Adrenal gland (tissue), 12 donors: ENCODE measurements around the gene NCCRP1. TPM values are rescaled to one million over a fixed set of nuclear protein-coding genes. Genes with fewer than 3 reads are reported as not detected.
"Not testable (repeated sequence)": the region's sequence is repeated elsewhere in the genome, so short reads cannot be mapped to it uniquely, and the experiment has no call there.

Source experiments
- DNase-seq, 7 donors: peaks; one replicate each; pipeline ENCODE4 v3.0.0-alpha.2; 2019 to 2020
- H3K27ac ChIP-seq, 5 donors: fragments of 200-600 bp; sonication (generic) in 4 of 5; 1 replicate in 3 of 5; 2 replicates in 2 of 5; pipeline versions ENCODE4 v1.5.1 to v1.8.0; 2016 to 2020; ENCODE audit warnings: mild to moderate bottlenecking in 1 of 5
- H3K27me3 ChIP-seq: fragments of 200-600 bp; 2 replicates; pipeline ENCODE4 v1.8.0; 2021
- H3K36me3 ChIP-seq, 2 donors: fragments of 200-600 bp; replicated peaks in 1 of 2; 1 replicate in 1 of 2; 2 replicates in 1 of 2; pipeline versions ENCODE4 v1.5.1 to v1.8.0; 2018 to 2022
- H3K4me1 ChIP-seq, 2 donors: fragments of 200-600 bp; replicated peaks in 1 of 2; 1 replicate in 1 of 2; 2 replicates in 1 of 2; pipeline versions ENCODE4 v1.5.1 to v1.8.0; 2018 to 2021
- H3K4me3 ChIP-seq, 4 donors: fragments of 200-600 bp; sonication (generic) in 3 of 4; one replicate each; pipeline ENCODE4 v1.5.1; 2016 to 2018
- H3K9me3 ChIP-seq, 3 donors: fragments of 200-600 bp; sonication (generic) in 1 of 3; replicated peaks in 1 of 3; 1 replicate in 2 of 3; 2 replicates in 1 of 3; pipeline versions ENCODE4 v1.5.1 to v1.8.0; 2016 to 2021
- POLR2A ChIP-seq, 2 donors: fragments of 450-650 bp; IDR thresholded peaks; one replicate each; pipeline ENCODE4 v1.6.1; 2017; ENCODE audit warnings: antibody characterized with exemption in 2 of 2, mild to moderate bottlenecking in 2 of 2, moderate library complexity in 1 of 2
- WGBS, 4 donors: extraction: QIAGEN DNeasy Blood & Tissue Kit in 2 of 4; methylation state at CpG; one replicate each; pipeline versions ENCODE4 v1.1.5 to v1.1.7; 2013 to 2017; 5-methylcytosine and 5-hydroxymethylcytosine counted together
- intact Hi-C, 2 donors: fragments of 100-400 bp; cut with DNase I; formaldehyde crosslinking; loops; one replicate each; pipeline versions ENCODE4 v1.14.1 to v1.15.0; 2022 to 2023
- polyA plus RNA-seq, 3 donors: library from polyadenylated mRNA; stranded (reverse); fragments of 200-250 nt in 2 of 3; fragments of 350-450 nt in 1 of 3; fragmentation: Illumina TruSeq in 1 of 3; extraction: RNeasy Lipid Tissue Mini Kit (QIAGEN cat#74804) in 1 of 3; gene quantifications; one replicate each; pipeline ENCODE4 v1.2.3, GENCODE V29; 2013 to 2014
- total RNA-seq, 9 donors: library from RNA; depleted of rRNA in 4 of 9; stranded (reverse); fragments of >200 nt in 4 of 9; fragments of 120-200 nt in 1 of 9; fragmentation: NEBNext Ultra II Directional in 1 of 9; extraction: Animal tissue kit (Norgen Biotek cat#: 25700) in 1 of 9; gene quantifications; one replicate each; pipeline versions ENCODE4 v1.1.0 to v1.2.4, GENCODE V29; 2013 to 2023
- TF ChIP-seq, protein P1 (sequence below), 6 experiments: fragments of 450-650 bp in 4 of 6; fragments of 200-600 bp in 2 of 6; sonication (generic) in 1 of 6; IDR thresholded peaks; 1 replicate in 5 of 6; 2 replicates in 1 of 6; pipeline versions ENCODE4 v1.5.1 to v1.8.0; 2016 to 2021; ENCODE audit warnings: antibody characterized with exemption in 6 of 6, mild to moderate bottlenecking in 2 of 6, moderate library complexity in 1 of 6
- donor health status: healthy with polysubstance abuse.
- donor health status: Bipolar disorder and iron deficiency.
- donor health status: DM: yes; HTN: yes; CAD: no.
- donor health status: DM: no; HTN: no; CAD: no.
- donor health status: DM: no; HTN: no; CAD: no.
- donor health status: DM: yes; HTN: yes; CAD: no.

The NCCRP1 gene
- total and polyA plus RNA-seq, 12 donors = 0.10 to 0.78 (median 0.11) TPM; not detected in 7

DNA sequence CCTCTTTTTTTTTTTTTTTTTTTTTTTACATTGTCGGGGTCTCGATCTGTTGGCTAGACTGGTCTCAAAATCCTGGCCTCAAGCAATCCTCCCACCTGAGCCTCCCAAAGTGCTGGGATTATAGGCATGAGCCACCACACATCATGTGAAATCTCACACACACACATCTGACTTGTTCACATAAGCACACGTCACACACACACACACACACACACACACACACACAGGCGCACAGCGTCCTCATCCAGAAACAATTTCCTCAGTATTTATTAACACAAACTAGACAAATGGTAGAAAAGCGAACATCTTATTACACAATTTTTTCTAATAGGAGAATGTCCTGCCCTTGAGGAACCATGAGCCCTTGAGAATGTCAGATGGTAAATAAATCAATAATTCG, 12.4 kb downstream of the NCCRP1 start:
- intact Hi-C loops = loop anchor here in 1 of 2 donors (10.0 kb wide), 1 partner anchor 116 kb away; the partner anchor contains the start of gene LRFN1
- WGBS, 4 donors = 37 to 61% (median 56%) methylated on average over 5 to 7 of the region's 7 CpGs
- H3K27ac ChIP-seq = no peak overlapping the region

DNA sequence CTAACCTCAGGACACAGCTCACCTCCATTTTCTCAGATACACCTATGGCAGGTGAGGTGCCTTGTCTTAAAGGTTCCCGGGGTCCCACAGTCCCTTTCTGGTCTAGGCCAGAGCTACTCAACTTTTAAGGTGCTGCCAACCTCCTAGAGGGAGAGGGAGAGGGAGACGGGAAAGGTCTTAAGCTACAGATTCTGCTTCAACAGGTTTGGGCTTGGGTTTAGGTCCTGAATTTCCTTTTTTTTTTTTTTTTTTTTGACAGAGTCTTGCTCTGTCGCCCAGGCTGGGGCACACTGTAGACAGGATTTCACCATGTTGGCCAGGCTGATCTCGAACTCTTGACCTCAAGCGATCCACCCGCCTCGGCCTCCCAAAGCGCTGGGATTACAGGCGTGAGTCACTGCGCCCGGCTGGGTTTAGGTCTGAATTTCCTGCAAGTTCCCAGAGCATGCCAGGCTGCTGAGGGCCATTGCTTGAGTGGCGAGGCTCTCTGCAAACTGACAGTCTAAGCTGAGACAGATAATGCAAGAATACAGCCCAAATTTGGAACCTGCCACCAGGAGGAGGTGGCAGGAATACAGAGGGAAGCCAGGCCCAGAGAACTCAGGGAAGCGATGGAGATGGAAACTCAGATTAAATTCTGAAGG, 15.1 kb downstream of the NCCRP1 start:
- TF ChIP-seq POLR2A (IDR thresholded peaks at IDR 0.05) = no peak
- TF ChIP-seq, protein P1, sequence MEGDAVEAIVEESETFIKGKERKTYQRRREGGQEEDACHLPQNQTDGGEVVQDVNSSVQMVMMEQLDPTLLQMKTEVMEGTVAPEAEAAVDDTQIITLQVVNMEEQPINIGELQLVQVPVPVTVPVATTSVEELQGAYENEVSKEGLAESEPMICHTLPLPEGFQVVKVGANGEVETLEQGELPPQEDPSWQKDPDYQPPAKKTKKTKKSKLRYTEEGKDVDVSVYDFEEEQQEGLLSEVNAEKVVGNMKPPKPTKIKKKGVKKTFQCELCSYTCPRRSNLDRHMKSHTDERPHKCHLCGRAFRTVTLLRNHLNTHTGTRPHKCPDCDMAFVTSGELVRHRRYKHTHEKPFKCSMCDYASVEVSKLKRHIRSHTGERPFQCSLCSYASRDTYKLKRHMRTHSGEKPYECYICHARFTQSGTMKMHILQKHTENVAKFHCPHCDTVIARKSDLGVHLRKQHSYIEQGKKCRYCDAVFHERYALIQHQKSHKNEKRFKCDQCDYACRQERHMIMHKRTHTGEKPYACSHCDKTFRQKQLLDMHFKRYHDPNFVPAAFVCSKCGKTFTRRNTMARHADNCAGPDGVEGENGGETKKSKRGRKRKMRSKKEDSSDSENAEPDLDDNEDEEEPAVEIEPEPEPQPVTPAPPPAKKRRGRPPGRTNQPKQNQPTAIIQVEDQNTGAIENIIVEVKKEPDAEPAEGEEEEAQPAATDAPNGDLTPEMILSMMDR (IDR thresholded peaks at IDR 0.05) = no peak
- H3K9me3 ChIP-seq = no peaks in the 10 kb centered on the region
- H3K4me3 ChIP-seq = no peak overlapping the region
- no peaks in the 10 kb centered on the region for H3K4me1 ChIP-seq
- intact Hi-C loops = no loop called here
- no peak overlapping the region for H3K27ac ChIP-seq
- WGBS, 4 donors = 79 to 86% (median 83%) methylated on average over 11 to 13 of the region's 13 CpGs
- DNase-seq = no peak
- no peaks in the 10 kb centered on the region for H3K36me3 ChIP-seq
- H3K27me3 ChIP-seq = peaks cover 4% of the 10 kb centered on the region

More for the DNA sequence above, 12.4 kb downstream of the NCCRP1 start:
- no peak for TF ChIP-seq POLR2A (IDR thresholded peaks at IDR 0.05)
- TF ChIP-seq, protein P1 (IDR thresholded peaks at IDR 0.05) = no peak
- H3K4me3 ChIP-seq = no peak overlapping the region
- H3K27me3 ChIP-seq = peaks cover 1% of the 10 kb centered on the region
- H3K9me3 ChIP-seq = no peaks in the 10 kb centered on the region
- DNase-seq = no peak
- H3K36me3 ChIP-seq = no peaks in the 10 kb centered on the region
- H3K4me1 ChIP-seq = no peaks in the 10 kb centered on the region

DNA sequence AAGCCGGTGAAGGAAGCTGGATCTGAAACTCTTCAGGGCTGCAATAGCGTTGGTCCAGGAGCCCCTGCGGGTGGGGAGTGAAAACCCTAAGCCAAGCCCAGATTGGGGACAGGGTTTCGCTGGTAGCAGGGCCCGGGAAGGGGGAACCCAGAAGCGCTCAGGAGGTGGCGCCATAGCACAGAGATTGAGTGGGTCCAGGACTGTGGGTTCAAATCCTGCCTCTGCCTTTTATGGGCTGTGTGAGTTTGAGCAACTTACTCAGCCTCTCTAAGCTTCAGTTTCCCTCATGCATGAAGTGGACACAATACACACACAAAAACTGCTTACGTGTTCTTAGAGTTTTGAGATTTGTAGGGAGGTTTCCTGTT, 15.6 kb downstream of the NCCRP1 start:
- Histone ChIP-seq H3K27me3 (peaks cover 4% of the 10 kb centered on the region), H3K4me3 (no peak overlapping the region), H3K4me1 (no peaks in the 10 kb centered on the region), H3K9me3 (no peaks in the 10 kb centered on the region), H3K36me3 (no peaks in the 10 kb centered on the region), H3K27ac (no peak overlapping the region)
- WGBS, 4 donors = 50 to 63% (median 54%) methylated on average over 7 to 8 of the region's 8 CpGs
- intact Hi-C loops = no loop called here
- peak in 2 of 7 donors; percentile 14 to 24 for DNase-seq
- TF ChIP-seq, protein P1 (IDR thresholded peaks at IDR 0.05) = peak in 3 of 6 experiments; percentile 19 to 32 (median 21)
- TF ChIP-seq POLR2A (IDR thresholded peaks at IDR 0.05) = no peak

DNA sequence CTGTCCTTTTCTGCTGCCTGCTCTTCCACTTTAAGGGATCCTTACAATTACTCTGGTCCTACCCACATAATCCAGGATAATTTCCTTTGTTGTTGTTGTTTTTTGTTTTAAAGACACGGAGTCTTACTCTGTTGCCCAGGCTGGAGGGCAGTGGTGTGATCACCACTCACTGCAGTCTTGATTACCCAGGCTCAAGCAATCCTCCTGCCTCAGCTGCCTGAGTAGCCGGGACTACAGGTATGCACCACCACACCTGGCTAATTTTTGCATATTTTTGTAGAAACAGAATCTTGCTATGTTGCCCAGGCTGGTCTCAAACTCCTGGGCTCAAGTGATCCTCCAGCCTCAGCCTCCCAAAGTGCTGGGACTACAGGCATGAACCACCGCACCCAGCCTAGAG, 18.6 kb downstream of the NCCRP1 start:
- intact Hi-C loops = not testable (repeated sequence)

DNA sequence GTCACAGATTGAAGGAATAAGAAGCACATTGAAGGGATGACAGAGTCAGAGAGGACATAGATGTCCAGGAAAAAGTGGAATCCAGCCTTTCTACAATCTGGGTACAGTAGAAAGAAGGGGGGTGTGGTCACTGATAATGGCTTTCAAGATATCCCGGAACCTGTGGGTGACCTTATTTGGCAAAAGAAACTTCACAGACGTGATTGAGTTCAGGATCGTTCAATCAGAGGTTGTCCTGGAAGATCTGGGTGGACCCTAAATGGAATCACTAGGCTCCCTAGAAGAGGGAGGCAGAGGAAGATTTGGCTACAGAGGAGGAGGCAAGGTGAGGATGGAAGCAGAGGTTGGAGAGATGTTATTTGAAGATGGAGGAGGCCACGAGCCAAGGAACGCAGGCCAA, 20.3 kb downstream of the NCCRP1 start:
- DNase-seq = no peak
- Histone ChIP-seq H3K27me3 (peaks cover 4% of the 10 kb centered on the region), H3K4me3 (no peak overlapping the region), H3K9me3 (no peaks in the 10 kb centered on the region), H3K4me1 (no peaks in the 10 kb centered on the region), H3K36me3 (no peaks in the 10 kb centered on the region), H3K27ac (no peak overlapping the region)
- WGBS, 4 donors = 78 to 86% (median 83%) methylated on average over 5 of the region's 5 CpGs
- TF ChIP-seq POLR2A (IDR thresholded peaks at IDR 0.05) = no peak
- TF ChIP-seq, protein P1 (IDR thresholded peaks at IDR 0.05) = no peak
- intact Hi-C loops = no loop called here

More for the DNA sequence above, 18.6 kb downstream of the NCCRP1 start:
- H3K36me3 ChIP-seq, H3K27ac ChIP-seq, H3K4me1 ChIP-seq, H3K4me3 ChIP-seq, H3K27me3 ChIP-seq, DNase-seq, H3K9me3 ChIP-seq: not testable (repeated sequence)
- 89 to 95% (median 92%) methylated on average over 3 of the region's 3 CpGs for WGBS, 4 donors
